Esophagus muscularis mucosa (tissue), 4 donors: ENCODE data around the gene CUBN. TPM values are rescaled to one million over a fixed set of nuclear protein-coding genes. Genes with fewer than 3 reads are reported as not detected.
"Not testable (repeated sequence)": the region's sequence is repeated elsewhere in the genome, so short reads cannot be mapped to it uniquely, and the experiment has no call there.

Experiments
- DNase-seq: peaks from one replicate; pipeline ENCODE4 v3.0.0-alpha.2; 2017; ENCODE audit errors: extremely low spot score
- H3K27ac ChIP-seq, 4 donors: fragments of 200-600 bp; sonication (generic); replicated peaks in 1 of 4; 1 replicate in 3 of 4; 2 replicates in 1 of 4; pipeline ENCODE4 v1.5.1; 2016 to 2019; ENCODE audit warnings: mild to moderate bottlenecking in 1 of 4
- H3K27me3 ChIP-seq, 4 donors: fragments of 200-600 bp; sonication (generic); one replicate each; pipeline versions ENCODE4 v1.5.1 to v1.6.0; 2016 to 2019
- H3K36me3 ChIP-seq, 4 donors: fragments of 200-600 bp; sonication (generic); one replicate each; pipeline ENCODE4 v1.5.1; 2016 to 2019
- H3K4me1 ChIP-seq, 4 donors: fragments of 200-600 bp; sonication (generic); one replicate each; pipeline ENCODE4 v1.5.1; 2016 to 2019
- H3K4me3 ChIP-seq, 4 donors: fragments of 200-600 bp; sonication (generic); 1 replicate in 2 of 4; 2 replicates in 2 of 4; pipeline ENCODE4 v1.5.1; 2016 to 2019; ENCODE audit warnings: mild to moderate bottlenecking in 4 of 4, moderate library complexity in 1 of 4
- H3K9me3 ChIP-seq, 4 donors: fragments of 200-600 bp; sonication (generic); 1 replicate in 3 of 4; 2 replicates in 1 of 4; pipeline ENCODE4 v1.5.1; 2016 to 2019
- CTCF ChIP-seq, 3 experiments: fragments of 200-600 bp in 2 of 3; fragments of 450-650 bp in 1 of 3; sonication (generic) in 2 of 3; IDR thresholded peaks; one replicate each; pipeline ENCODE4 v1.5.1; 2017 to 2019; ENCODE audit warnings: antibody characterized with exemption in 3 of 3, mild to moderate bottlenecking in 2 of 3, moderate library complexity in 1 of 3
- EP300 ChIP-seq: sonication (generic); formaldehyde crosslinking; IDR thresholded peaks from one replicate; pipeline ENCODE4 v1.6.1; 2017; ENCODE audit warnings: antibody characterized with exemption
- POLR2A ChIP-seq: fragments of 450-650 bp; IDR thresholded peaks from one replicate; pipeline ENCODE4 v1.6.1; 2017; ENCODE audit warnings: antibody characterized with exemption, moderate library complexity, mild to moderate bottlenecking, low read depth
- POLR2AphosphoS5 ChIP-seq, 2 donors: sonication (generic); formaldehyde crosslinking; IDR thresholded peaks; one replicate each; pipeline ENCODE4 v1.6.1; 2017; ENCODE audit warnings: antibody characterized with exemption in 2 of 2
- WGBS: methylation state at CpG from one replicate; pipeline ENCODE4 v1.1.5; 2018; 5-methylcytosine and 5-hydroxymethylcytosine counted together
- intact Hi-C: fragments of 100-400 bp; cut with DNase I; formaldehyde crosslinking; loops from one replicate; pipeline ENCODE4 v1.15.1; 2023
- total RNA-seq, 4 donors: library from RNA; depleted of rRNA; stranded (reverse); fragments of >200 nt; gene quantifications; one replicate each; pipeline versions ENCODE4 v1.1.0 to v1.2.1, GENCODE V29; 2016

Gene CUBN
- total RNA-seq, 4 donors from 2014 or later, result 1.3 to 4.6 (median 2.3) TPM

GRCh38 chr10:17021656-17022465 lies 107.8 kb downstream of the CUBN start:
- 74% methylated on average over 10 of the region's 10 CpGs for WGBS
- Histone ChIP-seq H3K27me3 (no peaks in the 10 kb centered on the region), H3K36me3 (no peaks in the 10 kb centered on the region), H3K4me3 (no peak overlapping the region), H3K27ac (peak overlapping the region in 2 of 4 donors; percentile 55 to 61), H3K9me3 (no peaks in the 10 kb centered on the region), H3K4me1 (peaks cover 25 to 35% (median 30%) of the 10 kb centered on the region in 4 donors)
- peak; percentile 53 for DNase-seq
- intact Hi-C loops, result no loop called here
- no peak for TF ChIP-seq EP300

- TF ChIP-seq POLR2A, result no peak
- no peak for TF ChIP-seq CTCF (IDR thresholded peaks at IDR 0.05)
- no peak for TF ChIP-seq EP300
- TF ChIP-seq POLR2AphosphoS5 (IDR thresholded peaks at IDR 0.05), result no peak
- Histone ChIP-seq H3K27ac (no peak overlapping the region), H3K36me3 (no peaks in the 10 kb centered on the region), H3K4me3 (no peak overlapping the region), H3K27me3 (no peaks in the 10 kb centered on the region), H3K9me3 (no peaks in the 10 kb centered on the region), H3K4me1 (peaks cover 10 to 22% (median 16%) of the 10 kb centered on the region in 4 donors)
- no peak for DNase-seq
- intact Hi-C loops, result no loop called here
- 85% methylated on average over 5 of the region's 5 CpGs for WGBS
Measured at GRCh38 chr10:17019696-17020095, 109.9 kb downstream of the CUBN start.

GRCh38 chr10:17013131-17013983 lies 116.3 kb downstream of the CUBN start:
- H3K4me1 ChIP-seq, result peaks cover 14 to 30% (median 21%) of the 10 kb centered on the region in 4 donors
- H3K4me3 ChIP-seq, H3K27me3 ChIP-seq, intact Hi-C loops, H3K9me3 ChIP-seq, H3K27ac ChIP-seq, DNase-seq, H3K36me3 ChIP-seq: not testable (repeated sequence)
- 75% methylated on average over 2 of the region's 2 CpGs for WGBS

- H3K27ac ChIP-seq, DNase-seq, H3K27me3 ChIP-seq, H3K36me3 ChIP-seq, intact Hi-C loops, H3K9me3 ChIP-seq, H3K4me3 ChIP-seq: not testable (repeated sequence)
- H3K4me1 ChIP-seq, result peaks cover 17 to 36% (median 27%) of the 10 kb centered on the region in 4 donors
Measured at GRCh38 chr10:17012731-17013130, 116.9 kb downstream of the CUBN start.

GRCh38 chr10:17010363-17011145 lies 119.1 kb downstream of the CUBN start:
- Histone ChIP-seq H3K4me1 (peaks cover 30 to 45% (median 40%) of the 10 kb centered on the region in 4 donors), H3K36me3 (no peaks in the 10 kb centered on the region), H3K27ac (peak overlapping the region; percentile 28 to 75 (median 68)), H3K4me3 (no peak overlapping the region), H3K27me3 (no peaks in the 10 kb centered on the region), H3K9me3 (no peaks in the 10 kb centered on the region)
- intact Hi-C loops, result no loop called here
- 83% methylated on average over 2 of the region's 2 CpGs for WGBS
- DNase-seq, result no peak
- TF ChIP-seq POLR2AphosphoS5 (IDR thresholded peaks at IDR 0.05), result no peak
- no peak for TF ChIP-seq EP300
- no peak for TF ChIP-seq CTCF (IDR thresholded peaks at IDR 0.05)
- no peak for TF ChIP-seq POLR2A
